ENCODE measurements around the gene ASF1B. TPM values are rescaled to one million over a fixed set of nuclear protein-coding genes. Genes with fewer than 3 reads are reported as not detected.
A peak's percentile ranks its signal among the peaks of the same experiment; 100 is the strongest.

The ASF1B gene
- total and polyA plus RNA-seq, 7 donors: 0.20 to 6.0 (median 0.93) TPM; not detected in 1

DNA sequence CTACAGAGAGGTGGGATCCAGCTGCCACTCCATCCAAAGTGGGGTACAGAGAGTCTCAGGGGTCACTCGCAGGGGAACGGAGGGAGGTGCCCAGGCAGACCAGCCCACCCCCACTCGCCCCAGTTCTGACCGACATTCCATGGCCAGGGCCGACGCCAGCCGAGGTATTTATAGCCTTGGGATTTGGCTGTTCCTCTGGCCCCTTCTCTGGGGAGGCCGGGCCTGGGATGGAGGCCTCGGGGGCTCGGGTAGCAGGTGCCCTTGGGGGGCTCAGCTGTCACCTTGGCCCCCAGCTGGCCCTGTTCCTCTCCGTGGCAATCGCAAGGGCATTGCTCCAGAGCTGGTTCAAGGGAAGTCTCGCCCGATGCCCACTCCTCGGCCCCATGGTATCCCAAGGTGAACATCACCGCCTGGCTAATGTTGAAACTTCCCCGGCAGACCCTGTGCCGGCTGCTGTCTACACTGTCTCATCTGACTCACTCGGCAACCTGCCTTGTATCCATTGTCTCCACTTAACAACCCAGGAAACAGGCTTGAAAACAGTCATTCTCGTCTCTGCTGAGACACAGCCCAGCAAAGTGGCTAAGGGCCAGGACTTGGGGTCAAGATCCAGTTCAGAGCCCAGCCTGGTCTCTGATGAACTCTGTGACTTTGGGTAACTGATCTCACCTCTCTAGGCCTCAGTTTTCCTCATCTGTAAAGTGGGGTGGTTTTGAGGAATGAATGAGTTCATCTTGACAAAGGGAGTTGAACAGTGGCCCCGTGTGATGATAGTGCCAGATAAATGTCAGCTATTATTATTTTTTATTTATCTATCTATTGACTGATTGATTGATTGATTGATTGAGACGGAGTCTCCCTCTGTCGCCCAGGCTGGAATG lies 28.6 kb downstream of the ASF1B start:
- Histone ChIP-seq H3K4me1 (peaks cover 28% of the 10 kb centered on the region), H3K9me3 (no peaks in the 10 kb centered on the region), H3K27ac (peak overlapping the region; percentile 81), H3K4me3 (peak overlapping the region; percentile 39), H3K27me3 (ENCODE audit: insufficient read depth in 3 of 3, low read length in 2 of 3) (no peaks in the 10 kb centered on the region), H3K36me3 (ENCODE audit: insufficient read depth in 1 of 2, low read depth in 1 of 2) (peaks cover 0 to 46% of the 10 kb centered on the region in 2 donors)
- TF ChIP-seq, protein P1, sequence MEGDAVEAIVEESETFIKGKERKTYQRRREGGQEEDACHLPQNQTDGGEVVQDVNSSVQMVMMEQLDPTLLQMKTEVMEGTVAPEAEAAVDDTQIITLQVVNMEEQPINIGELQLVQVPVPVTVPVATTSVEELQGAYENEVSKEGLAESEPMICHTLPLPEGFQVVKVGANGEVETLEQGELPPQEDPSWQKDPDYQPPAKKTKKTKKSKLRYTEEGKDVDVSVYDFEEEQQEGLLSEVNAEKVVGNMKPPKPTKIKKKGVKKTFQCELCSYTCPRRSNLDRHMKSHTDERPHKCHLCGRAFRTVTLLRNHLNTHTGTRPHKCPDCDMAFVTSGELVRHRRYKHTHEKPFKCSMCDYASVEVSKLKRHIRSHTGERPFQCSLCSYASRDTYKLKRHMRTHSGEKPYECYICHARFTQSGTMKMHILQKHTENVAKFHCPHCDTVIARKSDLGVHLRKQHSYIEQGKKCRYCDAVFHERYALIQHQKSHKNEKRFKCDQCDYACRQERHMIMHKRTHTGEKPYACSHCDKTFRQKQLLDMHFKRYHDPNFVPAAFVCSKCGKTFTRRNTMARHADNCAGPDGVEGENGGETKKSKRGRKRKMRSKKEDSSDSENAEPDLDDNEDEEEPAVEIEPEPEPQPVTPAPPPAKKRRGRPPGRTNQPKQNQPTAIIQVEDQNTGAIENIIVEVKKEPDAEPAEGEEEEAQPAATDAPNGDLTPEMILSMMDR (IDR thresholded peaks at IDR 0.05): no peak
- ATAC-seq: peak; percentile 81 to 86 (median 86)
- DNase-seq: peak; percentile 68 to 83
- WGBS, 3 donors: 29 to 44% (median 33%) methylated on average over 21 to 23 of the region's 23 CpGs
- intact Hi-C loops (cut with DNase I): no loop called here

DNA sequence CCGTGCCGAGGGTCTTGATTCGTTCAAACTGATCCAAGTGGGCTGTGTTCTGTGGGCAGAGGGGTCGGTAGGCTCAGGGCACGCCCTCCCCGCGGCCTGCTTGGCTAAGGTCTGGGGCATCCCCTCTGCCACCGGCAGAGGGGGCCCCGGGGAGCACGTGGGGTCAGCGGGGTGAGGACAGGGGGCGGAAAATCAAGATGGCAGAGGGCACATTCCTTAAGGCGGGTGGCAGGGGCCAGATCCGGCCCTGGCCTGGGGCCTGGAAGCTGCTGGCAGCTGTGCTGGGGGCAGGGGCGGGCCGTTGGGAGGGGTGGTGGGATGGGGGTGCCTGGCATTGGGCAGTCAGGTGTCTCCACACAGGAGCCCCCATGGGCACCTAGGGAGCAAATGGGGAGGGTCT lies 29.5 kb downstream of the ASF1B start:
- Histone ChIP-seq H3K4me1 (peaks cover 20% of the 10 kb centered on the region), H3K27me3 (ENCODE audit: insufficient read depth in 3 of 3, low read length in 2 of 3) (no peaks in the 10 kb centered on the region), H3K4me3 (no peak overlapping the region), H3K9me3 (no peaks in the 10 kb centered on the region), H3K36me3 (ENCODE audit: insufficient read depth in 1 of 2, low read depth in 1 of 2) (peaks cover 0 to 56% of the 10 kb centered on the region in 2 donors), H3K27ac (peak overlapping the region; percentile 81)
- no peak for DNase-seq
- intact Hi-C loops (cut with DNase I): no loop called here
- TF ChIP-seq, protein P1 (IDR thresholded peaks at IDR 0.05): no peak
- ATAC-seq: peak; percentile 30 to 67 (median 54)
- 39 to 49% (median 46%) methylated on average over 15 to 16 of the region's 16 CpGs for WGBS, 3 donors

DNA sequence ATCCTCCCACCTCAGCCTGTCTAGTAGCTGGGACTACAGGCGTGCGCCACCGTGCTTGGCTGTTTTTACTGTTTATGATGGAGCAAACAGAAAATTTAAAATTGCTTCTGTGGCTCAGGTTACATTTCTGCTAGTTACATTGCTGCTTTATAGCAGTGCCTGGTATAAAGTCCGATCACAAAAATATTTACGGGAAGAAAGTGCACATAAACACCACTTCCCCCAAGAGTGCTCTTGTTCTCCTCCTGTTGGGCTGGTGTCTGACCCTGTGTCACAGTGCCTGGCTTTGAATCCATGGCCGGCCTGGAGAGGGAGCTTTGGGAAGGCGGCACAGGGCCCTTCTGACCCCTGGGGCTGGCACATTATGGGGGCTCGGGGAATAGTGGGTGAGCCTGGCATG lies 30.7 kb downstream of the ASF1B start:
- intact Hi-C loops (cut with DNase I): no loop called here

DNA sequence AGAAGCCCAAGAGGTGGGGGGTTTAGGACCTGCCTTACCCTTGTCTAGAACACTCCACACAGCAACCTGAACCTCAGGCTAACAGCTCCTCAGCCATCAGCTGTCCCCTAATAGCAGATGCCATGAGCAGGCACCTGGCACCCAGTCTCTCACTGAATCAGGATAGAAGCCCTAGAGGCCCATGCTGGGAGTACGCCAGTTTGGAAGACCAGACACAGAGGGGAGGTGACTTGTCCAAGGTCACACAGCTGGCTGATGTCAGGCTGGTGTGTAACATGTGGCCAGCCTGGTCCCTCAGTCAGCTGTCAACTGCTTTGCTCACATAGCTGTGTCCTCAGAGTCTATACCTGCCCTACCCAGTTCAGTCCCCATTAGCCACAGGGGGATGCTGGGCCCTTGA lies 33.1 kb downstream of the ASF1B start:
- peaks cover 3 to 91% of the 10 kb centered on the region in 2 donors for H3K36me3 ChIP-seq (ENCODE audit: insufficient read depth in 1 of 2, low read depth in 1 of 2)
- H3K4me1 ChIP-seq: peaks cover 13% of the 10 kb centered on the region
- no peaks in the 10 kb centered on the region for H3K27me3 ChIP-seq (ENCODE audit: insufficient read depth in 3 of 3, low read length in 2 of 3)
- ATAC-seq (peak in 2 of 4 donors; percentile 21 to 36), DNase-seq (no peak)
- TF ChIP-seq, protein P1 (IDR thresholded peaks at IDR 0.05): no peak
- H3K27ac ChIP-seq: no peak overlapping the region
- WGBS, 3 donors: 76 to 85% (median 84%) methylated on average over 1 of the region's 1 CpG
- no peak overlapping the region for H3K4me3 ChIP-seq
- H3K9me3 ChIP-seq: no peaks in the 10 kb centered on the region
- intact Hi-C loops (cut with DNase I): no loop called here

More for the DNA sequence above, 30.7 kb downstream of the ASF1B start:
- ATAC-seq (no peak), DNase-seq (no peak)
- Histone ChIP-seq H3K9me3 (no peaks in the 10 kb centered on the region), H3K36me3 (ENCODE audit: insufficient read depth in 1 of 2, low read depth in 1 of 2) (peaks cover 3 to 67% of the 10 kb centered on the region in 2 donors), H3K27me3 (ENCODE audit: insufficient read depth in 3 of 3, low read length in 2 of 3) (no peaks in the 10 kb centered on the region), H3K4me3 (no peak overlapping the region), H3K27ac (peak overlapping the region; percentile 81), H3K4me1 (peaks cover 13% of the 10 kb centered on the region)
- TF ChIP-seq, protein P1 (IDR thresholded peaks at IDR 0.05): no peak
- 73 to 86% (median 73%) methylated on average over 8 of the region's 8 CpGs for WGBS, 3 donors
